BJ (cell line): ENCODE data around the gene UQCRC2. TPM values are rescaled to one million over a fixed set of nuclear protein-coding genes. Genes with fewer than 3 reads are reported as not detected.

Source experiments
- CTCF ChIA-PET: fragments of 350-600 bp; formaldehyde crosslinking; extraction: SDS; loops from one replicate; lab custom pipeline; 2021; ENCODE audit warnings: antibody characterized with exemption, inconsistent platforms; lab: Yijun Ruan, JAX
- POLR2A ChIA-PET: fragments of 300-600 bp; sonication (Branson Sonifier 250); formaldehyde crosslinking; extraction: SDS; loops from one replicate; lab custom pipeline; 2021; ENCODE audit warnings: antibody characterized with exemption; lab: Charles Lee
- DNase-seq: peaks from one replicate; pipeline ENCODE4 v3.0.0-alpha.2; 2011; ENCODE audit warnings: low read depth
- H3K27me3 ChIP-seq: 2 replicates; pipeline ENCODE4 v1.6.0; 2011; ENCODE audit warnings: low read length; ENCODE audit not compliant: control insufficient read depth, insufficient read depth
- H3K36me3 ChIP-seq: 2 replicates; pipeline ENCODE4 v1.5.1; 2011; ENCODE audit warnings: low read length; ENCODE audit not compliant: control insufficient read depth, insufficient read depth
- H3K4me3 ChIP-seq: 2 replicates; pipeline ENCODE4 v1.5.1; 2011; ENCODE audit warnings: low read depth, mild to moderate bottlenecking, control low read depth, low read length
- polyA plus RNA-seq: library from polyadenylated mRNA; depleted of rRNA; stranded (reverse); fragments of >200 nt; gene quantifications from 2 replicates; pipeline ENCODE4 v1.2.3, GENCODE V29; 2011
- TF ChIP-seq, protein P1 (sequence below): IDR thresholded peaks from 2 replicates; pipeline ENCODE4 v1.5.1; 2011; ENCODE audit warnings: low read depth, mild to moderate bottlenecking, control low read depth, inconsistent platforms, low read length, moderate library complexity; ENCODE audit not compliant: insufficient read depth

Gene UQCRC2
- polyA plus RNA-seq, 1 experiment: 177 TPM

DNA sequence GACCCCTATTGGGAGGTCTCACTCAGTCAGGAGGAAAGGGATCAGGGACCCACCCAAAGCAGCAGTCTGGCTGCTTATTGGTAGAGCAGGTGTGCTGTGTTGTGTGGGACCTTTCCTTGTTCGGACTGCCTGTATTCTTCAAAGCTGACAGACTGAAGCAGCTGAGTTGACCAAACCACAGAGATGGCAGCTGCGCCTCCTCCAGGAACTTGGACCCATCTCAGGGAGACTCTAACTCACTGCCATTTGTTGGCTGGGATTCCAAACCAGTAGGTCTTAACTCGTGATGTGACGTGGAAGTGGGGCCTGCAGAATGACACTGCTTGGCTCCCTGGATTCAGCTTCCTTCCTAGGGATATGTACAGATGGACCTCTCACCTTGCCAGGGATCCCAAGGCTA lies 9.6 kb upstream of the UQCRC2 start:
- no peaks in the 10 kb centered on the region for H3K36me3 ChIP-seq
- H3K27me3 ChIP-seq: peaks cover 2% of the 10 kb centered on the region; the same call in 1 of the 2 replicates
- TF ChIP-seq, protein P1, sequence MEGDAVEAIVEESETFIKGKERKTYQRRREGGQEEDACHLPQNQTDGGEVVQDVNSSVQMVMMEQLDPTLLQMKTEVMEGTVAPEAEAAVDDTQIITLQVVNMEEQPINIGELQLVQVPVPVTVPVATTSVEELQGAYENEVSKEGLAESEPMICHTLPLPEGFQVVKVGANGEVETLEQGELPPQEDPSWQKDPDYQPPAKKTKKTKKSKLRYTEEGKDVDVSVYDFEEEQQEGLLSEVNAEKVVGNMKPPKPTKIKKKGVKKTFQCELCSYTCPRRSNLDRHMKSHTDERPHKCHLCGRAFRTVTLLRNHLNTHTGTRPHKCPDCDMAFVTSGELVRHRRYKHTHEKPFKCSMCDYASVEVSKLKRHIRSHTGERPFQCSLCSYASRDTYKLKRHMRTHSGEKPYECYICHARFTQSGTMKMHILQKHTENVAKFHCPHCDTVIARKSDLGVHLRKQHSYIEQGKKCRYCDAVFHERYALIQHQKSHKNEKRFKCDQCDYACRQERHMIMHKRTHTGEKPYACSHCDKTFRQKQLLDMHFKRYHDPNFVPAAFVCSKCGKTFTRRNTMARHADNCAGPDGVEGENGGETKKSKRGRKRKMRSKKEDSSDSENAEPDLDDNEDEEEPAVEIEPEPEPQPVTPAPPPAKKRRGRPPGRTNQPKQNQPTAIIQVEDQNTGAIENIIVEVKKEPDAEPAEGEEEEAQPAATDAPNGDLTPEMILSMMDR: no peak
- CTCF ChIA-PET: interaction anchor here (1.3 to 1.5 kb wide), 3 partner anchors 9 to 134 kb away, joined by 3 to 5 read pairs (median 4); no protein-coding TSS in a partner anchor
- no peak for DNase-seq
- POLR2A ChIA-PET: no interaction called here
- no peak overlapping the region for H3K4me3 ChIP-seq

DNA sequence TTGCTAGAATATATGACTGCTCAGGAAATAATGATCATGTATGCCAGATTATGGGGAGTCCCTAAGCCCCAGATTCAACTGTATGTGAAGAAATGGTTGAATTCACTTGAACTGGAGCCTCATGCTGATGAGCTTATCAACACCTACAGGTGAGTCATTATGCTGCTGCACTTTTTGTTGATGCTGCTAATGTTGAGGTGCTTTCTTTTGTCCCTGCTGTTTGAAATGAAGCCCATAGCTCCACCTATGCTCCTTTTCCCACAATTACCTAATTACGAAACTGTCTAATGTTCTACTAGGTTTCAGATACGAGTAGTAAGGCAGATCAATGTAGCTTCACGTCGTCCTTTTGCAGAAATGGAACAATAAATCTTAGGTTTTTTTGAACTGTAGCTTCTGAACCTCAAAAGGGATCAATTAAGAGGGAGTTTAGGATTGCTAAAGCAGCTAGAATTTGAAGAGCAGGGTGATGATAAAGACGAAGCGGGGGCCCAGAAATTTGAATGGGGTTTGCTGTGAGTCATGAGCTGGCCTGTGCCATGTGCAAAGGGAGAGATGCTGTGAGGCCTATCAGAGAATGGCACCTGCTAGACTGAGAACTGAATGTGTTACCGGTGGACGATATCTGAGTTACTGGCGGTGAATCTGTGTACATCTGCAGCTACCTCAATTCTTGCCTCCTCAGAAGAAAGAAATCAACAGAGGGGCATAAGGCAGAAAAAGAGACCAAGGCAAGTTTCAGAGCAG lies 6.1 kb upstream of the UQCRC2 start:
- H3K36me3 ChIP-seq: no peaks in the 10 kb centered on the region
- no peak for DNase-seq
- ChIA-PET POLR2A (no interaction called here), CTCF (interaction anchor here (1.2 kb wide), 1 partner anchor 152 kb away, joined by 4 read pairs; no protein-coding TSS in a partner anchor)
- TF ChIP-seq, protein P1: no peak
- peaks cover 2% of the 10 kb centered on the region; the same call in 1 of the 2 replicates for H3K27me3 ChIP-seq
- no peak overlapping the region for H3K4me3 ChIP-seq

DNA sequence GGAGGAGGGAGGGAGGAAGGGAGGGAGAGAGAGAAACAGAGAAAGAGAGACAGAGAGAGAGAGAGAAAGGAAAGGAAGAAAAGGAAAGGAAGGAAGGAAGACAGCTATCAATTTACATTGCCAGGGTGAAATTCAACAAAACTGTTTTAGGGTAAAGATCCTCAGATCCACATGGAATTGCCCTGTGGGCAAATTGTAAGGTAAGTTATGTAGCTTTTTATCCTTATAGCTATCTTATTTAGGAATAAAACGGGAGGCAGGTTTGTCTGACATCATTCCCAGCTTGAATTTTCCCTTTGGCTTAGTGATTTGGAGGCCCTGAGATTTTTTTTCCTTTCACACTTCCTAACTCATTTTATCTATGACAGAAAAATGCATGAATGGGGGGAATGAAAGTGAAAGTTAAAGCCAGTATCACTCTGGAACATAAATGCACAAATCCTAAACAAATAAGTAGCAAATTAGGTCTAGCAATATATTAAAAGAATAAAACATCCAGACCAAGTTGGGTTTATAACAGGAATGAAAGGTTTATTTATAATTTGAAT lies 3.4 kb upstream of the UQCRC2 start:
- no peaks in the 10 kb centered on the region for H3K27me3 ChIP-seq
- TF ChIP-seq, protein P1: no peak
- no peak for DNase-seq
- CTCF ChIA-PET: interaction anchor here (0.9 kb wide), 1 partner anchor 238 kb away, joined by 3 read pairs; no protein-coding TSS in a partner anchor
- no peak overlapping the region for H3K4me3 ChIP-seq
- POLR2A ChIA-PET: no interaction called here
- no peaks in the 10 kb centered on the region for H3K36me3 ChIP-seq

DNA sequence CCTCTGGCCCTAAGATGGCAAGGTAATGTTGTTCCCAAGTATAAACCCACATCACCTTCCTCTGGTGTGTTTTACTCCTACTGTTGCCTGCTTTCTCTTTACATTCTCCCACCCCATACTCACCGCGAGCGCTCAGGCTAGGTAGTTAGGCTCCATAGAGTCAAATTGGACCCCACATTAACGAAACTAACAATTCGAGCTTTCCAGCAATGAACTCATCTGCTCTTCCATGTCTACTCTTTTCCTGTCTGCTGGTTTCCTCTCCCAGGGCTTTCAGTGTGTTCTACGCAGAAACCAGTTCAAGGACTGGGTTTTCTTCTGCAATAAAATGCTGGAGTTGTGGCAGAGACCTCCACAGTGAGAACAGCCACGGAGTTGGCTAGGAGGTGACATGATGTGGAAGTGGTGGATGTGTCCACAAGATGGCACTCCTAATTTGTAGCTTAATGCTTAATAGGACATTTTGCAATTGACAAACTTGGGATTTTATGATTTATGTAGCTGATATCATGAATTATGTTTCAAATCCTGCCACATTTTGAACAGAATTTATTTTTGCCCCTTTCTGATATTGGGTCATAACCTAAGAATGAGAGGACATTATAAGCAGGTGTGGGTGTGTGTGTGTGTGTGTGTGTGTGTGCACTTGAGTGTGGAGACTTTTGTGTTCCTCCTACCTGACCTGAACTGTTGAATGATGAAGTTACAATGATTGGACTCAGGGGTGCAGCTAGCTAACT lies 2.2 kb upstream of the UQCRC2 start:
- Histone ChIP-seq H3K4me3 (no peak overlapping the region), H3K27me3 (no peaks in the 10 kb centered on the region), H3K36me3 (no peaks in the 10 kb centered on the region)
- CTCF ChIA-PET: interaction anchor here (0.6 to 1.6 kb wide), 12 partner anchors 9 to 294 kb away, joined by 3 to 21 read pairs (median 4); no protein-coding TSS in a partner anchor
- TF ChIP-seq, protein P1: peak; percentile 53
- POLR2A ChIA-PET: no interaction called here
- DNase-seq: no peak
